Effector memory CD4-positive, alpha-beta T cell (primary cell): Measurements from ENCODE around the gene SERTAD1.

ENCODE experiments used
- DNase-seq, 3 donors: peaks; one replicate each; pipeline ENCODE4 v3.0.0-alpha.2; 2020
- H3K27ac ChIP-seq: 2 replicates; pipeline ENCODE4 v1.7.0; 2013; ENCODE audit warnings: mild to moderate bottlenecking, low read length, moderate library complexity; ENCODE audit not compliant: insufficient read depth, poor library complexity, severe bottlenecking
- H3K27me3 ChIP-seq: replicated peaks from 2 replicates; pipeline ENCODE4 v1.7.0; 2013; ENCODE audit warnings: mild to moderate bottlenecking, low read length; ENCODE audit not compliant: insufficient read depth, control insufficient read depth, poor library complexity, severe bottlenecking
- H3K36me3 ChIP-seq: 2 replicates; pipeline ENCODE4 v1.7.0; 2013; ENCODE audit warnings: mild to moderate bottlenecking, low read length, moderate library complexity; ENCODE audit not compliant: control insufficient read depth, insufficient read depth
- H3K4me1 ChIP-seq: 2 replicates; pipeline ENCODE4 v1.7.0; 2013; ENCODE audit warnings: low read length, mild to moderate bottlenecking; ENCODE audit not compliant: control insufficient read depth, insufficient read depth, poor library complexity, severe bottlenecking
- H3K4me3 ChIP-seq: 2 replicates; pipeline ENCODE4 v1.7.0; 2013; ENCODE audit warnings: low read length, low read depth, mild to moderate bottlenecking; ENCODE audit not compliant: insufficient read depth, poor library complexity, severe bottlenecking
- H3K9me3 ChIP-seq: 2 replicates; pipeline ENCODE4 v1.7.0; 2013; ENCODE audit warnings: mild to moderate bottlenecking, low read length, moderate library complexity; ENCODE audit not compliant: control insufficient read depth

SERTAD1 gene

GRCh38 chr19:40392123-40392522 lies 33.7 kb downstream of the SERTAD1 start:
- DNase-seq: no peak
- H3K27ac ChIP-seq: no peak overlapping the region
- H3K36me3 ChIP-seq: no peaks in the 10 kb centered on the region
- H3K27me3 ChIP-seq: no peaks in the 10 kb centered on the region
- no peaks in the 10 kb centered on the region for H3K4me1 ChIP-seq
- H3K4me3 ChIP-seq: no peak overlapping the region
- H3K9me3 ChIP-seq: no peaks in the 10 kb centered on the region

- Histone ChIP-seq H3K27me3 (no peaks in the 10 kb centered on the region), H3K9me3 (no peaks in the 10 kb centered on the region), H3K27ac (no peak within 1 kb of the TSS), H3K36me3 (no peaks in the 10 kb centered on the region), H3K4me3 (no peak within 1 kb of the TSS), H3K4me1 (no peaks in the 10 kb centered on the region)
- DNase-seq: no peak
Measured at GRCh38 chr19:40390084-40390742, 35.6 kb downstream of the SERTAD1 start, which contains the start of gene HIPK4. HIPK4 (minus strand) TSS chr19:40390181; CDS start chr19:40389902, 279 bp downstream.

GRCh38 chr19:40389404-40390083 lies 36.2 kb downstream of the SERTAD1 start:
- Histone ChIP-seq H3K27me3 (no peaks in the 10 kb centered on the region), H3K4me3 (no peak overlapping the region), H3K4me1 (no peaks in the 10 kb centered on the region), H3K36me3 (no peaks in the 10 kb centered on the region), H3K9me3 (no peaks in the 10 kb centered on the region), H3K27ac (no peak overlapping the region)
- no peak for DNase-seq

GRCh38 chr19:40388481-40388880 lies 37.3 kb downstream of the SERTAD1 start:
- Histone ChIP-seq H3K4me1 (no peaks in the 10 kb centered on the region), H3K27ac (no peak overlapping the region), H3K9me3 (no peaks in the 10 kb centered on the region), H3K27me3 (no peaks in the 10 kb centered on the region), H3K36me3 (no peaks in the 10 kb centered on the region), H3K4me3 (no peak overlapping the region)
- DNase-seq: no peak

- Histone ChIP-seq H3K4me1 (no peaks in the 10 kb centered on the region), H3K27ac (no peak overlapping the region), H3K4me3 (no peak overlapping the region), H3K36me3 (no peaks in the 10 kb centered on the region), H3K9me3 (no peaks in the 10 kb centered on the region), H3K27me3 (no peaks in the 10 kb centered on the region)
- no peak for DNase-seq
Measured at GRCh38 chr19:40387155-40387554, 38.6 kb downstream of the SERTAD1 start.

GRCh38 chr19:40383668-40384248 lies 42.0 kb downstream of the SERTAD1 start:
- no peaks in the 10 kb centered on the region for H3K4me1 ChIP-seq
- no peak for DNase-seq
- H3K27me3 ChIP-seq: no peaks in the 10 kb centered on the region
- no peak overlapping the region for H3K27ac ChIP-seq
- H3K9me3 ChIP-seq: no peaks in the 10 kb centered on the region
- H3K36me3 ChIP-seq: no peaks in the 10 kb centered on the region
- no peak overlapping the region for H3K4me3 ChIP-seq

- H3K27me3 ChIP-seq: no peaks in the 10 kb centered on the region
- peaks cover 6% of the 10 kb centered on the region for H3K36me3 ChIP-seq
- H3K9me3 ChIP-seq: no peaks in the 10 kb centered on the region
- DNase-seq: no peak
- no peak overlapping the region for H3K4me3 ChIP-seq
- no peaks in the 10 kb centered on the region for H3K4me1 ChIP-seq
- no peak overlapping the region for H3K27ac ChIP-seq
Measured at GRCh38 chr19:40381321-40381720, 44.5 kb downstream of the SERTAD1 start.

GRCh38 chr19:40380199-40381037 lies 45.4 kb downstream of the SERTAD1 start:
- no peak overlapping the region for H3K27ac ChIP-seq

GRCh38 chr19:40379446-40380198 lies 46.2 kb downstream of the SERTAD1 start:
- peaks cover 7% of the 10 kb centered on the region for H3K36me3 ChIP-seq
- no peak overlapping the region for H3K4me3 ChIP-seq
- H3K9me3 ChIP-seq: no peaks in the 10 kb centered on the region
- no peaks in the 10 kb centered on the region for H3K27me3 ChIP-seq
- no peak for DNase-seq
- no peak overlapping the region for H3K27ac ChIP-seq
- no peaks in the 10 kb centered on the region for H3K4me1 ChIP-seq

More at GRCh38 chr19:40380199-40381037, 45.4 kb downstream of the SERTAD1 start:
- no peaks in the 10 kb centered on the region for H3K4me1 ChIP-seq
- H3K27me3 ChIP-seq: no peaks in the 10 kb centered on the region
- DNase-seq: no peak
- no peaks in the 10 kb centered on the region for H3K9me3 ChIP-seq
- H3K36me3 ChIP-seq: peaks cover 6% of the 10 kb centered on the region
- no peak overlapping the region for H3K4me3 ChIP-seq
